HG02763 (cell line): Measurements from ENCODE around the gene YTHDF1.

Experiments
- ATAC-seq: cut with Tn5 transposase; IDR thresholded peaks from one replicate; pipeline ENCODE4 v1.9.1; 2021; ENCODE audit warnings: mild to moderate bottlenecking, moderate library complexity; ENCODE audit not compliant: unreplicated experiment

YTHDF1 gene

GRCh38 chr20:63187338-63188158, 28.4 kb downstream of the YTHDF1 start:
- no peak for ATAC-seq

GRCh38 chr20:63186528-63187316, 29.2 kb downstream of the YTHDF1 start:
- ATAC-seq = no peak

GRCh38 chr20:63186084-63186483, 29.8 kb downstream of the YTHDF1 start:
- no peak for ATAC-seq

GRCh38 chr20:63185215-63185796, 30.6 kb downstream of the YTHDF1 start:
- no peak for ATAC-seq

- no peak for ATAC-seq
Observed at GRCh38 chr20:63183422-63184146, 32.3 kb downstream of the YTHDF1 start.

- ATAC-seq = no peak
Observed at GRCh38 chr20:63182946-63183415, 33.0 kb downstream of the YTHDF1 start.

GRCh38 chr20:63182425-63182824, 33.5 kb downstream of the YTHDF1 start:
- no peak for ATAC-seq

- ATAC-seq = no peak
Observed at GRCh38 chr20:63181226-63181625, 34.7 kb downstream of the YTHDF1 start.

- ATAC-seq = no peak
Observed at GRCh38 chr20:63180569-63181185, 35.3 kb downstream of the YTHDF1 start.

GRCh38 chr20:63179687-63180568, 36.0 kb downstream of the YTHDF1 start:
- ATAC-seq = no peak

GRCh38 chr20:63178889-63179686, 36.8 kb downstream of the YTHDF1 start:
- ATAC-seq = no peak

GRCh38 chr20:63178446-63178820, 37.5 kb downstream of the YTHDF1 start:
- ATAC-seq = no peak

- ATAC-seq = no peak
Observed at GRCh38 chr20:63177785-63178445, 38.0 kb downstream of the YTHDF1 start.

- ATAC-seq = no peak
Observed at GRCh38 chr20:63177134-63177784, 38.7 kb downstream of the YTHDF1 start.

- no peak for ATAC-seq
Observed at GRCh38 chr20:63176427-63177133, 39.4 kb downstream of the YTHDF1 start.

- ATAC-seq = no peak
Observed at GRCh38 chr20:63176034-63176426, 39.9 kb downstream of the YTHDF1 start.
